Activated CD4-positive, alpha-beta T cell treated with anti-CD3 and anti-CD28 coated beads for 4 hours (primary cell): ENCODE data around the gene LGALS9B.
"Not testable (repeated sequence)": the region's sequence is repeated elsewhere in the genome, so short reads cannot be mapped to it uniquely, and the experiment has no call there.

Experiments
- DNase-seq, 2 donors: peaks; one replicate each; pipeline ENCODE4 v3.0.0-alpha.2; 2020

Gene LGALS9B

DNA sequence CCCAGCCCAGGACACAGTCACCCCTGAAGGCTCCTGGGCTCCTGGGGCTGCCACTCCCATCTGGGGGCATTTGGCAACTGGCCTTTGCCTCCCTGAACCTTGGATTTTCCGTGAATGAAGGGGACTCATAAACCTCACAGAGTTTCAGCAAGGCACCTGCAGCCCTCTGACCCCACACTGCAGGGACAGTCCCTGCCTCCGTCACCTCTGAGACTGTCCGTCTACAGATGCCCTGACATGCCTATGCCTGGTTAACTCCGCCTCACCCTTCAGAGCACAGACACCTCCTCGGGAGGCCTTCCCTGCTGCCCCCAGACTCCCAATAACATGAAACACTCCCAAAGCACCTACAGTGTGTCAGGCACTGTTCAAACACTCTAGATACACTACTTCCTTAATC is 786 bp downstream of the LGALS9B start:
- DNase-seq = not testable (repeated sequence)

DNA sequence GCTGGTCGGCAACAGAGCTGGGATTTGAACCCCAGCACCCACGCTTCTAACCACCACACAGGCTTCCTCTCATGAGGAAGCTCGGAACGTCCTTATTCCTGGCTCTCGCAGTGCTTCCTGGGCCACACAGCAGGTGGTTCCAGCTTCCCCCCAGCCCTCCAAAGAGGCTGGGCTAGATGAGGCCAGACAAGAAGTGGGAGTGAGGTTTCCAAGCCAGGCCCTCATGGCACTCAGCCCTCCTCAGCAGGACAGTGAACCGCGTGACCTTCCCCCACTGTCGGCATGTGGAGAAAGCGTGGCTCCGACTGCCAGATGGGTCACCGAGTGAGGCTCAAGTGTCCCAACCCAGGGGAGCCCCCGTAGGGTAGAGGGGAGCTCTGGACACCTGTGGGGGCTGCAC is 1.8 kb downstream of the LGALS9B start:
- not testable (repeated sequence) for DNase-seq

DNA sequence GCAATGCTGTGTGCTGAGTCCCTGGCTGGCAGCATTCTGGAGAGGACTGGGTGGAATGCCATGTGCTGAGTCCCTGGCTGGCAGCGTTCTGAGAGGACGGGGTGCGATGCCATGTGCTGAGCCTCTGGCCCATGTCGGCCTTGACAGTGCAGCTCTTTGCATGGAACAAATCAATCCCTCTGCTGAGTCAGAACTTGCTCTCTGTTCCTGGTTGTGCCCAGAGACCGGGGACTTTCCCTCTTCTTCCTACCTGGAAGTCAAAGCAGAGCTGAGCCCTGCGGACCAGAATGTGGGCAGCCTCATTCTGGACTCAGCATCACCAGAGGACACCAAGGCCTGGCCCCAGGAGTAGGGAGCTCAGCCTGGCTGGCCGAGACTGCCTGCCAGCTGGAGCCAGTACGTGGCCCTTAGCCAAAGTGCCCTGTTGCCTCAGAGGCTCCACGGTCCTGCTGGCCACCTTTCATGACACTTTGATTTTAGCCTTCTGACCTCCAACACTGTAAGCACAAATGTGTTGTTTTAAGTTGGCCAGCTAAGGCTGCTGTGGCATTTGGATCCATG is 2.4 kb downstream of the LGALS9B start:
- not testable (repeated sequence) for DNase-seq

DNA sequence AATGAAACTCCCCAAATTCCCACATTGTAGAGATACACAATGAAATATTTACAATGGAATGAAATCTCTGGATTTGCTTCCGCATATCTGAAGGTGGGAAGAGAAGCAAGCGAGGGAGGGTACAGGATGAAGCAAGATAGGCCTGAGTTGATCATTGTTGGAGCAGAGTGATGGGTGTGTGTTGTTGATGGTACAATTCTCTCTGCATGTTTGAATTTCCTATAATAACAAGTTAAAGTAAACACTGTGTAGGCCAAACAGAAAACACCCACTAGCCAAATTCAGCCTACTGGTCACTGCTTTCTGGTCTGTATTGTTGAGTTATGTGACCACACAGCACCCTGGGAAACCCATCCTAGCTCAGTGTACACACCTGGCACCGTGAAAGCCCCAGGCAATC is 5.2 kb downstream of the LGALS9B start:
- DNase-seq = not testable (repeated sequence)

DNA sequence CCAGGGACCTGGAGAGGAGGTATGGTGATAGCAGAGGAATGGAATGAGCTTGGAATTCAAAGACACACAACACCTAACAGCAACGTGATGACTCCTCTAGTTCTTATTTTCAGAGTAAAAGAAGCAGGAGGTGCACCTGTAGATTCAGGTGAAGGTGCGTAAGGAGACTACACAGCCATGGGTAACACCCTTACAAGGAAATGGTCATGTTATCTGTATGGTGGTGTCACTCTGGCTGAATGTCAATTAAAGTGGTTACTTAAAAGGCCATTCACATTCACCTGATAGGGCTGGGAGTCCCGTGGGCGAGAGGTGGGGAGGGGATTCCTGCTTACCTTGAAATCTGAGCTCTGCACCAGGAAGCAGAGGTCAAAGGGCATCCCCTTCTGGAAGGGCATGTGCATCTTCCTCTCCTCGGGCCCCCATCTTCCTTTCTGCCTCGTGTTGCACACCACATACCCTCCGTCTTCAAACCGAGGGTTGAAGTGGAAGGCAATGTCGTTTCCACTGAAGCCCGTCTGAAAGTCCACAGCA is 9.4 kb downstream of the LGALS9B start:
- DNase-seq = not testable (repeated sequence)

DNA sequence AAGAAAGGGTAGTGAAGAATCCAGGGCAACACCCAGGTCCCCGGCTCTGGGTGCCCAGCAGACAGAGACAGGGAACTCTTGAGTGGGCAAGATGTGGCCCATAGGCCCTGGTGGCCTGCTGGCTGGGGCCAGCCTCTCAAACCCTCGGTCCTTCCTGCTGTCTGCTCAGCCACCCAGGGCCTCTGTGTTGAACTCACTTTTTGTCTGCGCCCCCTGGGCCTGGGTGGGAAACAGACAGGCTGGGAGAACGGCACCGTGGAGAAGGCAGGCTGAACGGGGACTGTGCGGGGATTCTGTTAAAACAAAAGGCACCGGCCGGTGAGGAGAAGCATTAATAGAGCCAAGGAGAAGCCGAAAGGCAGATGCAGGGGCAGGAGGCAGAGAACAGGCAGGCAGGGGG is 12.2 kb downstream of the LGALS9B start:
- not testable (repeated sequence) for DNase-seq

DNA sequence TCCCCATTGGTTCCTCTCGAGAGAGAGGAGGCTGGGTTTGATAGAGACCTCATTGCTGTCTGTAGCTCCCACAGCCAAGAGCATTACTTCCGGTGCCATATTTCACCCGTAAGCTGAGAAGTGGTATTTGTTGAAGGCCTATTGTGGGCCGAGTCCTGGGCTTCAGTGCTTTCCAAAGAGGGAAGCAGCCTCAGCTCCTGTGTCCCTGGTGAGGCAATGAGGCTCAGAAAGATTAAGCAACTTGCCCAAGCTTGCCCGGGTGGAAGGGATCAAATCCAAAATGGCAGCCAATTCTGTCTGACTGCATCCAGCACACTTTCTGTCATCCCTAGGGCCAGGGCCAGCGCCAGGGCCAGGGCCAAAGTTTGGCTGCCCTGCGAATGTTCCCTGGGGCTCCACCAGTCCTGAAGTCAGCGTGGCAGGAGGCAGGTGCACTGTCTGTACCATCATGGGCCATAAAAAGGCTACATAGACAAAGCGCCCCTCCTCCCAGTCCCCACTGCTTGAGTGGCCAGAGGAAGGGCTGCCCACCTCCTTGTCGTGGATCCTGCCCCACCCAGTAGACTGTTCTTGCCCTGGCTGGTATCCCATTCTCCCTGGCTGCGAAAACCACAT is 13.4 kb downstream of the LGALS9B start:
- DNase-seq = not testable (repeated sequence)

DNA sequence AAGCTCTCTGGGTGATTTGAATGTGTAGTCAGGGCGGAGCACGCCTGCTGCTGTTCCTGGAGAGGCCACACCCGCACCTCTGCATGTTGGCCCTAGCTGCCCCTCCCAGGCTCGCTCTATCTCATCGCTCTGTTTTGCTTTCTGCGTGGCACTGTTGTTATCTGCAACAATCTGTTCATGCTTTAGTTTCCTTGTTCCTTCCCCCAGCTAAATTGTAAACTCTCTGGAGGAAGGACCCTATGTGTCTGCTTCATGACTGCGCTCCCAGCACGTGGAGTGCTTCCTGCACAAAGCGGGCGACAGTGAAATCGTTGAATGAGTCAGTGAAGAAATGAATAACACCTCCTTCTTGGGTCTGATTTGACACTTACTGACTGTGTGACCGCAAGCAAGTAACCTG is 16.5 kb downstream of the LGALS9B start:
- not testable (repeated sequence) for DNase-seq

DNA sequence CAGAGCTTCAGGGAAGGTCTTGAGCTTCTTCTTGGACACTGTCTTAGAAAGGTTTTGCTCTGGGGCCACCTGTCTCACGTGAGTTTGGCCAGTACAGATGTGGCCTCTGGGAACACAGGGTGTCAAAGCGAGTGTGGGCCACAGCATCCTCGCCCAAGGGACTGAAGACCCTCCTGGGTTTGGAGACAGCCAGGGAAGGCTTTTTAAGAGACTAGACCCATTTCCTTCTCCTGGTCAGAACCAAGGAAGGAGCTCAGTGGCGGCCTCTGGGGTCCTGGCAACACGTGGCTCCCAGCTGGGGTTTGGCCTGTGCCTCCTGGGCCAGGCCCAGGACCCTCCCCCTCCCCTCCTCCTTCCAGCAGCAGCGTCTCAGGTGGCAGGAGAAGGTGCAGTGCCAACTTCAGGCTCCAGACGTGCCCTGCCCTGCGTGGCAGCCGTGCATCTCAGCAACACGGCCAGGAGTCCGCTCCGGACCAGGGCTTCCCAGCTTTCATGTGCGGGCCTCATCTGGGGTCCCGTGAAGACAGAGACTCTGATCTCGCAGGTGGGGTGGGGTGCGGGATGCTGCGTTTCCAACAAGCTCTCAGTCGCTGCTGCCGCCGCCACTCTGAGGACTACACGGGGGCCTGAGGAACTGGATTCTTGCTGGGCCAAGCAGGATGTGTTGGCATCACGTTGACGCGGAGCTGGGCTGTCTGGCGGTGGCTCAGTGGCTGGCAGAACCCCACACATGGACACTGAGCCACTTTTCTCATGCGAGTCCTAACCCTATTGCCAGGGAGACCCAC is 19.6 kb downstream of the LGALS9B start:
- DNase-seq = not testable (repeated sequence)

DNA sequence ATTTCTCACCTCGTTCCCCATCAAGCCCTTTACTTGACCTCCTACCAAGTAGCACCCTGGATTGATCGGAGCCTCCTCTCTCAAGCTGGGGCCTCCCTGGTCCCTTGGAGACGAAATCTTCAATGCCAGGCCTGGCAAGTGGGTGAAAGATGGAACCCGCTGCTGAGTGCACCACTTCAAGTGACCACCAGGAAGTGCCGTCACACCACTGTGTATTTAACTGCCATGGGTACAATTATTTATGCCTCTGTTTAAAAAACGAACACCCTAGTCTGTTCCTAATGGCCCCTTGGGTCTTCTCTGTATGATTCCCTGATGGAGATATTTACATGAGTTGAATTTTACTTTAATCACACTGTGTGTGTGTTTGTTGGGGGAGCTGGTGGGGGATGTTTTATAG is 20.4 kb downstream of the LGALS9B start:
- not testable (repeated sequence) for DNase-seq

DNA sequence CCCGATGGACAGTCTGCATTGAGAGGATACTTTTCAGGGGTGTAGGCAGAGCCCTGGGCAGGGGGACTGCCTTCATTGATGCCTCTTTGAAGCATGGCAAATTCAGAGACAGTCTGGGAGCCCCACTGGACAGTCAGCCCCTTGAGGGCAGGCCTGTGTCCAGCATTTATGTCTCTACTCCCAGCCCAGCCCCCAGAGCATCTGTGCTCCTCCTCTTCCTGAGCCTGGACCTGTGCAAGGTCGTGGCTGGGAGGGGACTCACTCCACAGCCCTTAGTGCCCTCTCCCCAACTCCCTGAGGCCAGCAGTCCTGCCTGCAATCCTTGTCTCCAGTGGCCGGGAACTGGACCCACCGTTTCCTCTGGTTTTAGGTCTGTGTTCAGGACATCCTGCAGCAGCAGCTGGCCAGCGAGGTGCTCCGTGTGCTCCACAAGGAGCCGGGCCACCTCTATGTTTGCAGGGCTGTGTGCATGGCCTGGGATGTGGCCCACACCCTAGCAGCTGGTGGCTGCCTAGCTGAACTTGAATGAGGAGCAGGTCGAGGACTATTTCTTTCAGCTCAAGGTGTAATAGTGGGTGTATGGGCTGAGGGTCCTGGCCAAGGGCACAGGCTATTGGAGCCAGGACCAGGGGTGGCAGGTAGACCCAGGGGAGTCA is 22.6 kb downstream of the LGALS9B start:
- not testable (repeated sequence) for DNase-seq

DNA sequence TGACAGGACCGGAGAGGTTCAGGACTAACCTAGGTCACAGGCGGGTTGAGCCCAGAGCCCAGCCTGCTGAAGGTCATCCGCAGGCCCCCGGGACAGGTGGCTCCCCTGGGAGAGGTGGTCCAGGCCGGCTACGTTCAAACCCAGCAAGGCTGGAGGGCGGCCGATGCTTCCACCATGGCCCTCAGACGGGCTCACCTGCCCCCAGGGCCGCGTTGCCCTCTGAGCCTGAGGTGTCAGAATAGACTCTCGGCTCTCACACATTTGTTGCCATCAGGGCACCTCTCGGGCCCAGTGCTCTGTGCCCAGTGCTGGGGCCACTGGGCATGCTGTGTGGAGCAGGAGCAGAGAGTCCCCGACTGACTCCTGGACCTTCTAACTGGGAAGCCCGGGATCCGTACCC is 23.2 kb downstream of the LGALS9B start:
- DNase-seq = not testable (repeated sequence)

DNA sequence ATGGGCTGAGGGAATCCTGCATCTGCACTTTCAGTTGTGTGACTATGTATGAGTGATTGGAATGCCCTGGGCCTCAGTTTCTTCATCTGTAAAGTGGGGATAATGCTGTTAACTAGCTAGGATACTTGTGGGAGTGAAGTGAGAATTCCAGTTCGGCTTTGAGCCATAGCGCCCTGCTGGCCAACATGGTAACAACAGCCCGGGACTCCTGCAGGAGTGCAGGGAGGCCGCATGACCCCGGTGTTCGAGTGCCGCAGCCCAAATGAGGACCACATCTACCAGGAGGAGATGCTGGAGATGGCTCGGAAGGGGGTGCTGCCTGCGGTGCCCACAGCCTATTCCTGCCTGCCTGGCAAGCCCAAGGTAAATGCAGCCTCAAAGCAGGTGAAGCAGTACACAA is 23.7 kb downstream of the LGALS9B start:
- DNase-seq = not testable (repeated sequence)

DNA sequence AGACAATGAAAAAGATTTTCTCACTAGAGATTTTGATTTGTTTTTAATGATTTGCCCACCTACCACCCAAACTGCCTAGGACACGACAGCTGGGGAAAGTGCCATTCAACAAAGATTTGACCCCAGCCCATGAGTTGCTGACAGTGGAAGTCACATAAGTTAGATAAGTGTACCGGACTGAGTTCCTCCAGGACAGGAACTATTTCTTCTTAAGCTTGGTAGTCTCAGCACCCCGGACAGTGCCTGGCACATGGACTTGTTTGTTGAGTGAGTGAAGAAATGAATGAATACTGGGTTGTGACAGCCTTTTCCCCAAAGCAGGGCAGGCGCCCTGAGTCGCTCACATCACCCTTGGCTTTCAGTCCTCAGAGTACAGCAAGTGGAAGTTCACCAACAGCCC is 26.7 kb downstream of the LGALS9B start:
- not testable (repeated sequence) for DNase-seq

DNA sequence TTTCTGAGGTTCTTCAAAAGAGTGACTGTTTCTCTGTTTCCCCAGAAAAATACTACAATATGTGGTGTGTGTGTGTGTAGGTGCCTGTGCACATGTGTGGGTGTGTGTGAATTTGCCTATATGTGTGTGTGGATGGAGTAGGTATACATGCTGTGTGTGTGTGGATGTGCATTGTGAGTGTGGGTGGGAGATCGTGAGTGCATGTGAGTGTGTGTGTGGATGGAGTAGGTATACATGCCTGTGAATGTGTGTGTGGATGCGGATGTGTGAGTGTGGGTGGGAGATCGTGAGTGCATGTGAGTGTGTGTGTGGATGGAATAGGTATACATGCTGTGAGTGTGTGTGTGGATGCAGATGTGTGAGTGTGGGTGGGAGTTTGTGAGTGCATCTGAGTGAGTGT is 32.2 kb downstream of the LGALS9B start:
- not testable (repeated sequence) for DNase-seq

DNA sequence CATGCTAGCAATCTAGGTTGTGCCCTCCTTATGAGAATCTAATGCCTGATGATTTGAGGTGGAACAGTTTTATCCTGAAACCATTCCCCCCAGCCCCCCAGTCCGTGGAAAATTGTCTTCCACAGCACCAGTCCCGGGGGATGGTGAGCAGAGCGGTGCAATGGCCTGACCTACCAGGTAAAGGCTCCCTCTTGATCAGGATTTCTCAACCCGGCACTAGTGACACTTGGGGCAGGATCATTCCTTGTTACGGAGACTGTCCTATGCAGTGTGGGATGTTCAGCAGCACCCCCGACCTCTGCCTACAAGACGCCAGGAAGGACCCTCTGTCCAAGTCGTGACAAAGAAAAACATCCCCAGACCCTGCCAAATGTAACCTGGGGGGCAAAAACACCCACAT is 34.0 kb downstream of the LGALS9B start:
- DNase-seq = not testable (repeated sequence)

DNA sequence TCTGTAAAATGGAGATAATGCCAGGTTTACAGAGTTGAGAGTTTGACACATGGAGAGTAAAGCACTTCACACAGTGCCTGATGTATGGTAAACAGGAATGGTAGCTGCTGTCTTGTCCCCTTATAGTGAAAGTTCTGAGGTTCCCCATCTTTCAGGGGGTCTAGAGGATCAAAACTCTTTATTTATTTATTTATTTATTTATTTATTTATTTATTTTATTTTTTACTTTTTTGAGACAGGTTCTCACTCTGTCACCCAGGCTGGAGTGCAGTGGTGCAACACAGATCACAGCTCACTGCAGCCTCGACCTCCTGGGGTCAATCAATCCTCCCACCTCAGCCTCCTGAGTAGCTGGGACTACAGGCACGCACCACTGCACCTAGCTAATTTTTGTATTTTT is 40.1 kb downstream of the LGALS9B start:
- not testable (repeated sequence) for DNase-seq

DNA sequence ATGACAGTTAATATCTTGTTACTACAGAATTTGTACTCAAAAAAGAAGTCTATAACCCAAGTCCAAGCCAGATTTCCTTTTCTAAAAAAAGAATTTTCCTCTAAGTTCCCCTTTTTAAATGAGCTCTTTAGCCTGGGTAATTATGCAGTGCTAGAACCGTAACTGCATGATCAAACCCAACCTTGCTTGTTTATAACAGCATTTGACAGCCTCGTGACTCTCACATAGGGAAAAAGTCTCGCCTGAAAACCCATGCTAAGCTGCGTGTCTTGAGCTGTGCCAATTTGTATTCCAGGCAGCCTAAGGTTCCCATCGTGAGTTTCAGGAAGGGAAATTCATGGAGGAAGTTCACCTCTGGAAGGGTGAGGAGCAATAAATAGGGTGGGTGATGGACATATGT is 44.5 kb downstream of the LGALS9B start:
- DNase-seq = not testable (repeated sequence)

DNA sequence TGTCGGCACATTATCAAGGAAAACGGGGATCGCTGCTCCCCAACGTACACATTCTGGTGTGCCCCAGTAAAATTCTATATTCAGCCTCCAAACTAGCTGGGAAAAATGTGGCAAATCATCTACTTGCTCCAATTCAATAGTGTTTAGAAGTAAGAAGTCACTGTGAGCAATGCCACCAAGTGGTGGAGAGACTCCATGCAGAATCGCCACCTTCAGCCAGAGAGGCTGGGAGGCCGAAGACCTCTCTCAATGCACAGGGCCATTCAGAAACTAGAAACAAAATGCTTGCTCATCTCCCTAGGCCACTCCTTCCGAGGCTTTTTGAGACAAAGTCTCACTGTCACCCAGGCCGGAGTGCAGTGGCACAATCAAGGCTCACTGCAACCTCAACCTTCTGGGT is 48.5 kb downstream of the LGALS9B start:
- not testable (repeated sequence) for DNase-seq

DNA sequence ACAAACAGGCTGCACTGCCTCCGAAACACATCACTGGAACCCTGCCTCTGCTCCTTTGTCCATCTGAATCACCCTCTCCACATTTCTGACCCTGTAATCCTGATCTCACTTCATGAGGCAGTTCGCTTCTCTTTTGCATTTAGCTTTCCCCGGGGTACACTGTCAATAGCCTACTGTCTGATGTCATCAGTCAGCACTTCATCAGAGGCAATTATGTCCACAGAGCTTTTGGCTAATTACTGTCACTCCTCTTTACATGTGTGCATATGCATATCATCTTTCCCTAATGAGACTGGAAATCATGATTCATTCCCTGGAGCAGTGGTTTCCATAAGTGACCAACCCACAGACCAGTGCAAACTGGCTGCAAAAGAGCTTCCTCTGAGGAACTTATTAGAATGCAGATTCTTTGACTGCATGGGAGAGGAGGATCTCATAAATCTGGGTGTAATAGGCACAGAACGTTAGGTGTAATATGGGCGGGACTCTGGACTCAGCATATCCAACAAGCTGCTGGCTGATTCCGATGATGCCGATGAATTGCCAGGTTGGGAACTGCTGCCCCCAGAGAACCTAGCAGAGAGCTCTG is 49.8 kb downstream of the LGALS9B start:
- DNase-seq = not testable (repeated sequence)

DNA sequence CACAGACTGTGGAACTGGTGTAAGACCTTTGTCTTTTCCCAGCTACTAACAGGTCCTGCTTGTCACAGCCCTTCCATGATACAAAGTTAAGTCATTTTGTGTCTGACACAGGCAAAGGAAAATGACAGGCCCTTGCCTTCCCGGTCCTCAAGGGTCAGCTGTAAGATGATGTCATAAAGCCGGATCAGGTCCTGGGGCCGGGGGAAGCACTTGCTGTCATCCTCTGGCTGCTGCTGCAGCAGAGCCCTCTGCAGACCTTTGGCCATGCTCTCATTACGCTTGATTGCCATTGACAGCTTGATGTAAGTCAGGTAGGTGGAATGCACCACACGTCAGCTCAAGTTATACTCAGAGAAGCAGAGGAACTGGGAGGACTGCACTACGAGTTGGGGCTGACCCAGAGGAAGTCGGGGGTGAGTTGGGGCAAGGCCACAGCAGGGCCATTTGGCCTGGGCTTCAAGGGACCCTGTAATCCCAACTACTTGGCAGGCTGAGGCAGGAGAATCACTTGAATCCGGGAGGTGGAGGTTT is 50.9 kb downstream of the LGALS9B start:
- not testable (repeated sequence) for DNase-seq

DNA sequence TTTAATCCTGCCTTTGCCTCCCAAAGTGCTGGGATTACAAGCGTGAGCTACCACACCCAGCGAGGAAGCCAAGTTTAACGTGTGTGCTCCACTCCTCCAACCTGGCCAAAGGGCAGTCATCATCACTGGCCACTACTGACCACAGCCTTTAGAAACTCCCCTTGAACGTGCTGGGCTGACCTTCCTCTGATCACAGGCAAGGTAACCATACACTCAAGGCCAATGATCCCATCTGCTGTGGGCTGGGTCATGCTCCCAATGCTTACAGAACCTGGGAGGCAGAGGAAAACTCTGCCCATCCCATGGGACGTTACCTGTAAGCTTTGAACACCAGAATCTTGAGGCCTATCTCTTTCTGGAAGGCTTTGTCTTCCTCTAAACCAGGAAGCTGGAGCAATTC is 51.9 kb downstream of the LGALS9B start:
- DNase-seq = not testable (repeated sequence)
